ENCODE measurements around the gene HEYL. TPM values are rescaled to one million over a fixed set of nuclear protein-coding genes. Genes with fewer than 3 reads are reported as not detected.
A peak's percentile ranks its signal among the peaks of the same experiment; 100 is the strongest.
"Not testable (repeated sequence)": the region's sequence is repeated elsewhere in the genome, so short reads cannot be mapped to it uniquely, and the experiment has no call there.

HEYL gene
- total RNA-seq, 1 experiment from 2014 or later: 14.4 TPM

DNA sequence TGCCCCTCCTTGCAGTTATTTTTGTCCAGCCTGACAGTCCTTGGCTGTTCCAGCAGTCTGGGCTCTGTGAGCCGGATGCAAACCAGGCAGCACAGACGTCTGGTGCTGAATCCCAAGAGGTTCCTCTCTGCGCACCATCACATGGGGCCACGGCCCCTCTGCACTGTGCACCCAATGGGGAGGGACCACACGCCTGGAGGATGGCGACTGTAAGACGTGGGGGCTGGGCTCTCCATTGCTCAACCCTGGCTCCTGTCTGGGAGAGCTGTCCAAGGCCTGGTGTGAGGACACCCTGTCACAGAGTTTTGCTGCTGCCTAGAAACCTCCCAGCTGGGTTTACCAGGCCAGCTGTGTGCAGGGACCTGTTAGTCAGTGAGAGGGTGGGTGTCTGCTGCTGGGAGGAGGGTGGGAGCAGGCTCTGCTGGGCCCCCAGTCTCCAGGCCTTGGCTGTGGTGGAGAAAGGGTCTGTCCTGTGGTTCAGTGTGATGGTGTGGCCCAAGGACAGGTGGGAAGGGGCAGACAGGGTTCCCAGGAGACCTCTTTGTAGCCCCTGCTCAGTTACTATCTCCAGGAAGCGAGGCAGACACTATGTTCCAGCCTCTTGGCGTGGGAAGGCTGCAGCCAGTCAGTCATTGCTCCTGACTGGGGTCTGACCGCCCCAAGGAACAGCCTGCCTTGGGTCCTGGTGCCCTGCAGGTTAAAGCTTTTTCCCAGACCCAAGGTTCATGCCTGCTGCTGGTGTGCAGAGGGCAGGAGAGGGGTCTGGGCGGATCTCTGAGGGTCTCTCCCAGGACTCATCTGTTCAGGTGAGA, 13.8 kb downstream of the HEYL start:
- Histone ChIP-seq H3K4me1 (replicated peaks) (no peaks in the 10 kb centered on the region), H3K36me3 (peaks cover 92% of the 10 kb centered on the region), H3K4me3 (no peak overlapping the region), H3K27me3 (replicated peaks) (no peaks in the 10 kb centered on the region), H3K27ac (no peak overlapping the region), H3K9me3 (replicated peaks) (no peaks in the 10 kb centered on the region)
- no peak for DNase-seq (ENCODE audit: low read depth in 1 of 2, low spot score in 2 of 2)

GRCh38 chr1:39625009-39625408, 14.4 kb downstream of the HEYL start:
- Histone ChIP-seq H3K4me3 (no peak overlapping the region), H3K4me1 (replicated peaks) (no peaks in the 10 kb centered on the region), H3K9me3 (replicated peaks) (no peaks in the 10 kb centered on the region), H3K36me3 (peaks cover 87% of the 10 kb centered on the region), H3K27me3 (replicated peaks) (no peaks in the 10 kb centered on the region), H3K27ac (no peak overlapping the region)
- DNase-seq (ENCODE audit: low read depth in 1 of 2, low spot score in 2 of 2): no peak

DNA sequence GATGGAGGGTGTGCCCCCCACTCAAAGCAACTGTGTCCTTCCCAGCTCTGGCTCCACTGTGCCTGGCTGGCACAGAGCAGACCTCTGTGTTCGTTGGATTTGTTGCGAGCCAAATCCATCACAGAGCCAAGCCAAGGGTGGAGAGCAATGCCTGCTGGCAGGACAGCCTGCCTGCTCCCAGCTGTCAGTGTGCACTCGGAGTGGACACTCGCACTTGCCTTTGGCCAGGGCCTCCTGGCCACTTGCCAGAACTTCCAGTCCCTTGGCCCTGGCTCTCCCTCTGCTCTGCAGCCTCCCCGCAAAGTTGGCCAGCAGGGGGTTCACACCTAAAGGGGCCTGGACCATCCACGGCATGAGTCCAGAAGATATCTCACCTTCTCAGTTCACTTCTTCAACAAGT, 16.4 kb downstream of the HEYL start:
- Histone ChIP-seq H3K36me3 (peaks cover 74% of the 10 kb centered on the region), H3K27ac (no peak overlapping the region), H3K27me3 (replicated peaks) (no peaks in the 10 kb centered on the region), H3K4me1 (replicated peaks) (no peaks in the 10 kb centered on the region), H3K9me3 (replicated peaks) (no peaks in the 10 kb centered on the region), H3K4me3 (no peak overlapping the region)
- DNase-seq (ENCODE audit: low read depth in 1 of 2, low spot score in 2 of 2): no peak

DNA sequence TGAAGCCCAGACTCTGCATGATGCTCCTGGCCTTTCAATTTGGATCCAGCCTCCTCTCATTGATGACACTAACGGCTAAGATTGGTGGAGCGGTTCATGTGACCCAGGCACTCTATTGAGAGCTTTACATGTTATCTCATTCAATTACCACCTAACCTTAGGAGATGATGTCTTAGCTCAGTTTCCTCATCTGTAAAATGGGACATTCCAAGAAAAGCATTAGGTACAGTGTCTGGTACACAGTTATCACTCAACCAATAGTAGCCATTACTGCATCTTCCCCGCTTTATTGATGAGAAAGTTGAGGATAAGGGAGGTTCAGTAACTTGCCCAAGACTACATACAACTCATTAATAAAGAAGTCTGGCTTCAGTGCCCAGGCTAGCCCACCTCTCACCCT, 17.0 kb downstream of the HEYL start:
- Histone ChIP-seq H3K4me3 (no peak overlapping the region), H3K9me3 (replicated peaks) (no peaks in the 10 kb centered on the region), H3K36me3 (peaks cover 67% of the 10 kb centered on the region)

GRCh38 chr1:39620659-39621165, 18.7 kb downstream of the HEYL start:
- DNase-seq (ENCODE audit: low read depth in 1 of 2, low spot score in 2 of 2): no peak
- Histone ChIP-seq H3K4me3 (no peak overlapping the region), H3K9me3 (replicated peaks) (no peaks in the 10 kb centered on the region), H3K27me3 (replicated peaks) (no peaks in the 10 kb centered on the region), H3K4me1 (replicated peaks) (no peaks in the 10 kb centered on the region), H3K27ac (no peak overlapping the region), H3K36me3 (peaks cover 50% of the 10 kb centered on the region)

More for the DNA sequence above, 17.0 kb downstream of the HEYL start:
- H3K27me3 ChIP-seq (replicated peaks): no peaks in the 10 kb centered on the region
- no peak overlapping the region for H3K27ac ChIP-seq
- no peak for DNase-seq (ENCODE audit: low read depth in 1 of 2, low spot score in 2 of 2)
- no peaks in the 10 kb centered on the region for H3K4me1 ChIP-seq (replicated peaks)

DNA sequence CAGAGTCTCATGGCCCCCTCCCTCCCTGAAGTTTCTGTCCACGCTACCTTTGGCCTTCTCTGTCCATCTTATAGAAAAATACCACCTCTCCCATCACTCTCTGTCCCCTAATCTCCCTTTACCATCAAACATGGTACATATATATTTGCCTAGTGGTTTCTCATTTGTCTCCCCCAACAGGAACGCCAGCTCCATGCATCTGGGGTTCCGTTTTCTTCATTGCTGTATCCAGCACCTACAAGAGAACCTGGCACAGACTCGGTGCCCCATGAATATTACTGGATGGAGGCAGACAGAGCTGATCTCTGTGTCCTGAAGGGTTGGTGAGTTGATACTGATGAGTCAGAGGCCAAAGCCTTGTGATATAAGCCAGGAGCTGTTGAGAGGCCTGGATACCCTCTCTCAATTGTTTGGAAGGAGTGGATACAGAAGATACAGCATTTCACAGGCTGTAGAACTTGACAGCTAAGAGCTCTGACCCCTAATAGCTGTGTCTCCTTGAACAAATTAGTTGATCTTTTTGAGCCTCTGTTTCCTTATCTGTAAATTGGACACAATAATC, 21.9 kb downstream of the HEYL start:
- no peaks in the 10 kb centered on the region for H3K9me3 ChIP-seq (replicated peaks)
- peaks cover 19% of the 10 kb centered on the region for H3K36me3 ChIP-seq
- H3K27me3 ChIP-seq (replicated peaks): no peaks in the 10 kb centered on the region
- H3K4me1 ChIP-seq (replicated peaks): peaks cover 12% of the 10 kb centered on the region
- no peak overlapping the region for H3K27ac ChIP-seq
- H3K4me3 ChIP-seq: no peak overlapping the region
- no peak for DNase-seq (ENCODE audit: low read depth in 1 of 2, low spot score in 2 of 2)

DNA sequence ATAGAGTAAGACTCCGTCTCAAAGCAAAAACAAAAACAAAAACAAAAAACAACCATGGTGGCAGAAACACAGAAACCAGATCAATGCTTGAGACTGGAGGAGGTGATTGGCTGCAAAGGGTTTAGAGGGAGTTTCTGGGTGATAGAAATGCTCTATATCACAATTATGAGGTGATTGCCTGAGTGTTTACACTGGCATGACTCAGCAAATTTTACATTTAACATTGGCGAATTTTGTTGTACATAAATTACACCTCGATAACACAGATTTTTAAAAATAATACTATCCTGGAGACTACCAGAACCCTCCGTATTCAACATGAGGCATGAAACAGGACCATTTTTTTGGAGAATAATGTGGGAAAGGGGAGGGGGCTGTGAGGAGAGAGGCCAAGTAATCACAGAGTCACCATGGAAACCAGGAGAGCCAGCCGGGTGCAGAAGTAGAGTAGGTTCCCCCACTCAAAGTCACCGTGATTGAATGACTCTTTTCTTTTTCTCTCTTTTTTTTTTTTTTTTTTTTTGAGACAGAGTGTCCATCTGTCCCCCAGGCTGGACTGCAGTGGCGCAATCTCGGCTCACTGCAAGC, 24.3 kb downstream of the HEYL start:
- Histone ChIP-seq H3K9me3 (replicated peaks) (no peaks in the 10 kb centered on the region), H3K4me1 (replicated peaks) (peaks cover 14% of the 10 kb centered on the region), H3K27ac (no peak overlapping the region), H3K36me3 (0 out of 2 replicates have a peak, but pooled peaks cover 11% of the 10 kb centered on the region), H3K4me3 (no peak overlapping the region), H3K27me3 (replicated peaks) (no peaks in the 10 kb centered on the region)
- DNase-seq (ENCODE audit: low read depth in 1 of 2, low spot score in 2 of 2): no peak

DNA sequence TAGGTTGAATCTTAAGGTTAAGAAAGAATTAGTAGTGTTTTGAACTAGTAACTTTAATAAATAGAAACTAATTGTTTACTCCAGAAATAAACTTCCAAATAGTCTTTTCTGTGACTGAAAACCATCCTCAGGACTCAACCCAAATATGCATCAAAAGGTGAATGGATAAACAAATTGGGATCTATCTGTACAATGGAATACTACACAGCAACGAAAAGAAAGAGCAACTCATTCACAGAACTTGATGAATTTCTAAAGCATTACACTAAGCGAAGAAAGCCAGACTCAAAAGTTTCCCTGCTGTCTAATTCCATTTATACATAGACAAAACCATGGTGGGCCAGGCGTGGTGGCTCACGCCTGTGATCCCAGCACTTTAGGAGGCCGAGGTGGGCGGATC, 25.0 kb downstream of the HEYL start:
- Histone ChIP-seq H3K9me3 (replicated peaks) (no peaks in the 10 kb centered on the region), H3K27ac (no peak overlapping the region), H3K27me3 (replicated peaks) (no peaks in the 10 kb centered on the region), H3K4me1 (replicated peaks) (peaks cover 14% of the 10 kb centered on the region), H3K36me3 (0 out of 2 replicates have a peak, but pooled peaks cover 6% of the 10 kb centered on the region), H3K4me3 (no peak overlapping the region)
- no peak for DNase-seq (ENCODE audit: low read depth in 1 of 2, low spot score in 2 of 2)

DNA sequence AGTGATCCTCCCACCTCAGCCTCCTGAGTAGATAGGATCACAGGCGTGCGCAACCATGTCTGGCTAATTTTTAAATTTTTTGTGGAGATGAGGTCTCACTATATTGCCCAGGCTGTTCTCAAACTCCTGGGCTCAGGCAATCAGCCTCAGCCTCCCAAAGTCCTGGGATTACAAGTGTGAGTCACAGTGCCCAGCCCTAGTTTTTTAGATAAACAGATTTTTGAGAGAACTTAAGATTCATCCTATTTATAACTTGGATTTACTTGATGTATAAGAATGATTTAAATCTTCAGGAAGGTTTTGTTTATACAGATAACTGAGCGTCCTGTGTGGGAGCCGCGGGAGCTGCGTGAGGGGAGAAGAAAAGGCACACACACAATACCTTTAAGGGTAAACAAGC, 26.2 kb downstream of the HEYL start:
- no peak overlapping the region for H3K4me3 ChIP-seq
- H3K27me3 ChIP-seq (replicated peaks): no peaks in the 10 kb centered on the region
- H3K27ac ChIP-seq: peak overlapping the region; percentile 35
- H3K4me1 ChIP-seq (replicated peaks): peaks cover 14% of the 10 kb centered on the region
- peak in 1 of 2 experiments; percentile 77 for DNase-seq (ENCODE audit: low read depth in 1 of 2, low spot score in 2 of 2)
- 0 out of 2 replicates have a peak, but pooled peaks cover 4% of the 10 kb centered on the region for H3K36me3 ChIP-seq
- no peaks in the 10 kb centered on the region for H3K9me3 ChIP-seq (replicated peaks)

DNA sequence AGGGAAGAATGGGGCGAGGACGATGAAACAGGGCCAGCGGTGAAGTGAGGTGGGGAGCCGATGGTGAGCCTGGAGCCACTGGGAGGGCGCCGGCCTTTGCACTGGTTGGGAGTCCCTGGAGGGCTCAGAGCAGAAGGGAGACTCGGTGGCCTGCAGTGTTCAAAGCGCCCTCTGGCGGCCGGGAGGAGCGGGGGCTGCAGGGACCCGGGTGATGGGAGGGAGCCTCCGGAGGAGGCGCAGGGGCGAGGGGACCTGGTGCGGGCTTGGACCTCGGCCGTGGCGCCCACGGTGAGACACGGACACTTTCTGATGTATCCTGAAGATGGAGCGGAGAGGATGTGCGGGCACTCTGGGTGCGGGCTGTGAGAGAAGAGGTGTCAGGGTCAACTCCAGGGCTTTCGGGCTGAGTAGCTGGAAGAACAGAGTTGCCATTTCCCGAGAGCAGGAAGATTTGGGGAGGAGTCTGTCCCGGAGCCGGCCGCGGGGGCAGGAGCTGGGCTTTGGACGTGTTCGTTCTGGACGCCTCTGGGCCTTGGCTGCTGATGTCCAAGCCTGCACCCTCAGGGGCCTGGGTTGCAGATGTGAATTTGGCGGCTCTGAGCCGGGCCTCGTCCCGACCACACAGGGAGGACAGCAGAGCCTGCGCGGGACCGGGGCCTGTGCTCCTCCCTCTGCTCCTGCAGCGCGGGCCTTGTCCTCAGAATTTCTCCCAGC, 29.7 kb downstream of the HEYL start:
- peak in 1 of 2 experiments; percentile 69 for DNase-seq (ENCODE audit: low read depth in 1 of 2, low spot score in 2 of 2)
- Histone ChIP-seq H3K4me1 (replicated peaks) (peaks cover 28% of the 10 kb centered on the region), H3K4me3 (no peak overlapping the region), H3K27me3 (replicated peaks) (no peaks in the 10 kb centered on the region), H3K9me3 (replicated peaks) (no peaks in the 10 kb centered on the region), H3K36me3 (0 out of 2 replicates have a peak, but pooled peaks cover 4% of the 10 kb centered on the region), H3K27ac (no peak overlapping the region)

DNA sequence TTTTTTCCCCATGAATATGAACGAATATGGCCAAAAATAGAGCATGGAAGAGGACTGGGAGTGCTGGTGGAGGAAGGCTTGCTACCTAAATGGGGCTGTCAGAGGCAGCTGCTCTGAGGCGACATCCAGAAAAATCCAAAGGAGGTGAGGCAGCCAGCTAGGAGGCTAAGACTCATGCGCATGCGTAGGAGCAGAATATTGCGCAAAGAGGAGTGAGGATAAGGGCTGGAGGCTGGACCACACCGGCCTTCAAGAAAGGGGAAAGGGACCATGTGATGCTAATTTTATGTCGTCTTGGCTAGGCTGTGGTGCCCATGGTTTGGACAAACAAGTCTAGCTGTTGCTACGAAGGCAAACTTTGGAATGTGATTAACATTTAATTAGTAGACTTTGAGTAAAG, 30.5 kb downstream of the HEYL start:
- H3K27me3 ChIP-seq (replicated peaks): no peaks in the 10 kb centered on the region
- 0 out of 2 replicates have a peak, but pooled peaks cover 4% of the 10 kb centered on the region for H3K36me3 ChIP-seq
- no peak overlapping the region for H3K27ac ChIP-seq
- peaks cover 30% of the 10 kb centered on the region for H3K4me1 ChIP-seq (replicated peaks)
- no peak overlapping the region for H3K4me3 ChIP-seq
- H3K9me3 ChIP-seq (replicated peaks): no peaks in the 10 kb centered on the region
- no peak for DNase-seq (ENCODE audit: low read depth in 1 of 2, low spot score in 2 of 2)

DNA sequence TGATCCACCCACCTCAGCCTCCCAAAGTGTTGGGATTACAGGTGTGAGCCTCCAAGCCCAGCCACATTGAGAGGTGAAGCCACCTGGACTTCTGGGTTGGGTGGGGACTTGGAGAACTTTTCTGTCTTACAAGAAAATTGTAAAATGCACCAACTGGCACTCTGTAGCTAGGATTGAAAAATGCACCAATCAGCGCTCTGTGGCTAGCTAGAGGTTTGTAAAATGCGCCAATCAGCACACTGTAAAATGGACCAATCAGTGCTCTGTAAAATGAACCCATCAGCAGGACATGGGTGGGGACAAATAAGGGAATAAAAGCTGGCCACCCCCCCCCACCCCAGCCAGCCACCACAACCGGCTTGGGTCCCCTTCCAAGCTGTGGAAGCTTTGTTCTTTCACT, 35.8 kb downstream of the HEYL start:
- not testable (repeated sequence) for H3K27me3 ChIP-seq (replicated peaks); H3K36me3 ChIP-seq; H3K4me3 ChIP-seq; H3K9me3 ChIP-seq (replicated peaks); H3K27ac ChIP-seq; DNase-seq (ENCODE audit: low read depth in 1 of 2, low spot score in 2 of 2)
- H3K4me1 ChIP-seq (replicated peaks): peaks cover 21% of the 10 kb centered on the region

- H3K36me3 ChIP-seq; DNase-seq (ENCODE audit: low read depth in 1 of 2, low spot score in 2 of 2); H3K27ac ChIP-seq; H3K4me3 ChIP-seq; H3K9me3 ChIP-seq (replicated peaks); H3K27me3 ChIP-seq (replicated peaks): not testable (repeated sequence)
- H3K4me1 ChIP-seq (replicated peaks): peaks cover 21% of the 10 kb centered on the region
Observed at GRCh38 chr1:39601667-39602255, 37.7 kb downstream of the HEYL start.
